A673 (cell line): ENCODE data around the gene LRIG3. TPM values are rescaled to one million over a fixed set of nuclear protein-coding genes. Genes with fewer than 3 reads are reported as not detected.

ENCODE experiments used
- BruUV-seq: library from RNA; stranded (reverse); fragments of 400-500 nt; replicated peaks from 2 replicates; lab custom pipeline; 2021; lab: Mats Ljungman, UMichigan
- CTCF ChIA-PET: fragments of 300-600 bp; sonication (Branson Sonifier 250); formaldehyde crosslinking; loops from one replicate; lab custom pipeline; 2022; ENCODE audit warnings: antibody characterized with exemption; lab: Charles Lee
- POLR2A ChIA-PET: fragments of 300-600 bp; sonication (Branson Sonifier 250); formaldehyde crosslinking; loops from one replicate; lab custom pipeline; 2022; ENCODE audit warnings: antibody characterized with exemption; ENCODE audit not compliant: low non-redundant PET; lab: Charles Lee
- DNase-seq: peaks from one replicate; pipeline ENCODE4 v3.0.0-alpha.2; 2015; ENCODE audit warnings: low spot score
- H3K27ac ChIP-seq: fragments of 200-600 bp; sonication (generic); 2 replicates; pipeline ENCODE4 v1.5.1; 2016; ENCODE audit warnings: mixed run types, low read depth, mild to moderate bottlenecking, mixed read lengths, antibody characterized with exemption, low read length; ENCODE audit not compliant: poor library complexity, severe bottlenecking
- H3K27me3 ChIP-seq: fragments of 200-600 bp; sonication (generic); replicated peaks from 2 replicates; pipeline ENCODE4 v1.6.1; 2017; ENCODE audit warnings: mixed run types, low read depth, mild to moderate bottlenecking, mixed read lengths, antibody characterized with exemption, low read length; ENCODE audit not compliant: insufficient read depth, poor library complexity
- H3K36me3 ChIP-seq: fragments of 200-600 bp; sonication (generic); 2 replicates; pipeline ENCODE4 v1.6.1; 2016; ENCODE audit warnings: mixed run types, mild to moderate bottlenecking, mixed read lengths, antibody characterized with exemption, low read length; ENCODE audit not compliant: insufficient read depth, poor library complexity, severe bottlenecking
- H3K4me1 ChIP-seq: fragments of 200-600 bp; sonication (generic); 2 replicates; pipeline ENCODE4 v1.6.1; 2017; ENCODE audit warnings: mixed run types, mild to moderate bottlenecking, mixed read lengths, antibody characterized with exemption, low read length; ENCODE audit not compliant: insufficient read depth, poor library complexity, severe bottlenecking
- H3K4me3 ChIP-seq: fragments of 200-600 bp; sonication (generic); 2 replicates; pipeline ENCODE4 v1.5.1; 2016; ENCODE audit warnings: low read depth, mixed run types, mild to moderate bottlenecking, mixed read lengths, low read length; ENCODE audit not compliant: poor library complexity, severe bottlenecking
- H3K9me3 ChIP-seq: fragments of 200-600 bp; sonication (generic); 2 replicates; pipeline ENCODE4 v1.6.1; 2016; ENCODE audit warnings: mixed run types, low read depth, mild to moderate bottlenecking, mixed read lengths, antibody characterized with exemption, low read length; ENCODE audit not compliant: poor library complexity, severe bottlenecking
- EZH2 ChIP-seq: fragments of 200-600 bp; sonication (generic); IDR thresholded peaks from 2 replicates; pipeline ENCODE4 v1.6.1; 2017; ENCODE audit warnings: borderline replicate concordance, low read depth, mild to moderate bottlenecking, mixed read lengths, antibody characterized with exemption, low read length; ENCODE audit not compliant: poor library complexity, severe bottlenecking
- intact Hi-C: fragments of 100-400 bp; cut with micrococcal nuclease; formaldehyde crosslinking; loops from one replicate; pipeline ENCODE4 v1.10.0; 2022; ENCODE audit not compliant: unreplicated experiment
- total RNA-seq: library from RNA; stranded (reverse); gene quantifications from 2 replicates; pipeline ENCODE4 v1.2.3, GENCODE V29; 2021
- TF ChIP-seq, protein P1 (sequence below): fragments of 300-800, 200-600 bp; sonication (generic); conservative IDR thresholded peaks from 2 replicates; pipeline ENCODE4 v1.5.1; 2017; ENCODE audit warnings: low read depth, mild to moderate bottlenecking, antibody characterized with exemption, low read length, moderate library complexity, mixed read lengths

Gene LRIG3
- total RNA-seq, 1 experiment from 2014 or later: 13.4 TPM

- POLR2A ChIA-PET: no interaction called here
Observed at GRCh38 chr12:58850826-58851225, 69.5 kb downstream of the LRIG3 start.

DNA sequence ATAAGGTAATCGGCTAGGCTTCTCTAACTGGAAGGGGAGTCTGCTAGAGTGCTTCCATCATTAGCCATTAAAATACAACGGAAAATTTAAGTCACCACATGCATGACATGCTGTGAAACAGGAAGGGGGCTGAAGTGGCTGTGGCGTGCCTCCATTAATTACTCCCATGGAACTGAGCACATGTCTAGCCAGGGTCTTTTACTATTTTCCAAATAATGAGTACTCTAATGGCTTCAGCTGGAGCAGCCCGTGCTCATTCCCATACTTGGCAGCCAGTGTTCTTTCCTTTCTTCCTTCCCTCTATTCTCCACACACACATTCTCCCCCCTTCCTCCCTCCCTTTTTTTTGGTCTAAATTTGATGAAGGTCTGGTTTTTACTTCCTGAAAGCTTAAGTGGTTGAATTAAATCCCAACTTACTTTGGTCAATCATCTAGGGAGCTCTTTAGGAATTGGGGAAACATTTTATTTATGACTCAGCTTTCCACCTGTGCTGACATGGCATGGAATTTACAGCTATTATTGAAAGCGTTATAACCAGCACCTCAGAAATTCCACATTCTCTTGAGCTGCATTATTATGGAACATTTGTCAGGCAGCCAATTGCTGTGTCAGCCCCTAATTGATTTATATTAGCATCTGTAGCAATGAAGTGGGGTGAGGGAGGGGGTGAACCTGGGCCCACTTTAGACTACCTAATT lies 72.3 kb downstream of the LRIG3 start:
- no peak overlapping the region for H3K4me3 ChIP-seq
- DNase-seq: peak; percentile 88
- H3K9me3 ChIP-seq: no peaks in the 10 kb centered on the region
- intact Hi-C loops: no loop called here
- POLR2A ChIA-PET: interaction anchor here (0.8 kb wide), 1 partner anchor 69 kb away, joined by 4 read pairs; no protein-coding TSS in a partner anchor
- BruUV-seq: no TSS peak
- peaks cover 16% of the 10 kb centered on the region for H3K4me1 ChIP-seq
- no peak for TF ChIP-seq EZH2
- TF ChIP-seq, protein P1, sequence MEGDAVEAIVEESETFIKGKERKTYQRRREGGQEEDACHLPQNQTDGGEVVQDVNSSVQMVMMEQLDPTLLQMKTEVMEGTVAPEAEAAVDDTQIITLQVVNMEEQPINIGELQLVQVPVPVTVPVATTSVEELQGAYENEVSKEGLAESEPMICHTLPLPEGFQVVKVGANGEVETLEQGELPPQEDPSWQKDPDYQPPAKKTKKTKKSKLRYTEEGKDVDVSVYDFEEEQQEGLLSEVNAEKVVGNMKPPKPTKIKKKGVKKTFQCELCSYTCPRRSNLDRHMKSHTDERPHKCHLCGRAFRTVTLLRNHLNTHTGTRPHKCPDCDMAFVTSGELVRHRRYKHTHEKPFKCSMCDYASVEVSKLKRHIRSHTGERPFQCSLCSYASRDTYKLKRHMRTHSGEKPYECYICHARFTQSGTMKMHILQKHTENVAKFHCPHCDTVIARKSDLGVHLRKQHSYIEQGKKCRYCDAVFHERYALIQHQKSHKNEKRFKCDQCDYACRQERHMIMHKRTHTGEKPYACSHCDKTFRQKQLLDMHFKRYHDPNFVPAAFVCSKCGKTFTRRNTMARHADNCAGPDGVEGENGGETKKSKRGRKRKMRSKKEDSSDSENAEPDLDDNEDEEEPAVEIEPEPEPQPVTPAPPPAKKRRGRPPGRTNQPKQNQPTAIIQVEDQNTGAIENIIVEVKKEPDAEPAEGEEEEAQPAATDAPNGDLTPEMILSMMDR: no peak
- CTCF ChIA-PET: interaction anchor here (0.6 kb wide), 1 partner anchor 33 kb away, joined by 5 read pairs; no protein-coding TSS in a partner anchor
- H3K36me3 ChIP-seq: no peaks in the 10 kb centered on the region
- H3K27me3 ChIP-seq: no peaks in the 10 kb centered on the region
- H3K27ac ChIP-seq: no peak overlapping the region

More at GRCh38 chr12:58850826-58851225, 69.5 kb downstream of the LRIG3 start:
- intact Hi-C loops: no loop called here
- no peak overlapping the region for H3K4me3 ChIP-seq
- no TSS peak for BruUV-seq
- TF ChIP-seq, protein P1: no peak
- no peak for TF ChIP-seq EZH2
- CTCF ChIA-PET: no interaction called here
- H3K27ac ChIP-seq: no peak overlapping the region
- H3K4me1 ChIP-seq: peaks cover 16% of the 10 kb centered on the region
- no peaks in the 10 kb centered on the region for H3K9me3 ChIP-seq
- H3K36me3 ChIP-seq: no peaks in the 10 kb centered on the region
- DNase-seq: no peak
- no peaks in the 10 kb centered on the region for H3K27me3 ChIP-seq

GRCh38 chr12:58844161-58844560 lies 76.1 kb downstream of the LRIG3 start:
- Histone ChIP-seq H3K9me3 (no peaks in the 10 kb centered on the region), H3K4me3 (no peak overlapping the region), H3K4me1 (peaks cover 16% of the 10 kb centered on the region), H3K36me3 (no peaks in the 10 kb centered on the region), H3K27me3 (no peaks in the 10 kb centered on the region), H3K27ac (no peak overlapping the region)
- CTCF ChIA-PET: no interaction called here
- POLR2A ChIA-PET: no interaction called here
- no TSS peak for BruUV-seq
- TF ChIP-seq EZH2: no peak
- TF ChIP-seq, protein P1: no peak
- intact Hi-C loops: no loop called here
- no peak for DNase-seq
